ENCODE data around the gene PRKCZ.

GRCh38 chr1:2180297-2181245 is 130.4 kb downstream of the PRKCZ start:
- TF ChIP-seq, protein P1, sequence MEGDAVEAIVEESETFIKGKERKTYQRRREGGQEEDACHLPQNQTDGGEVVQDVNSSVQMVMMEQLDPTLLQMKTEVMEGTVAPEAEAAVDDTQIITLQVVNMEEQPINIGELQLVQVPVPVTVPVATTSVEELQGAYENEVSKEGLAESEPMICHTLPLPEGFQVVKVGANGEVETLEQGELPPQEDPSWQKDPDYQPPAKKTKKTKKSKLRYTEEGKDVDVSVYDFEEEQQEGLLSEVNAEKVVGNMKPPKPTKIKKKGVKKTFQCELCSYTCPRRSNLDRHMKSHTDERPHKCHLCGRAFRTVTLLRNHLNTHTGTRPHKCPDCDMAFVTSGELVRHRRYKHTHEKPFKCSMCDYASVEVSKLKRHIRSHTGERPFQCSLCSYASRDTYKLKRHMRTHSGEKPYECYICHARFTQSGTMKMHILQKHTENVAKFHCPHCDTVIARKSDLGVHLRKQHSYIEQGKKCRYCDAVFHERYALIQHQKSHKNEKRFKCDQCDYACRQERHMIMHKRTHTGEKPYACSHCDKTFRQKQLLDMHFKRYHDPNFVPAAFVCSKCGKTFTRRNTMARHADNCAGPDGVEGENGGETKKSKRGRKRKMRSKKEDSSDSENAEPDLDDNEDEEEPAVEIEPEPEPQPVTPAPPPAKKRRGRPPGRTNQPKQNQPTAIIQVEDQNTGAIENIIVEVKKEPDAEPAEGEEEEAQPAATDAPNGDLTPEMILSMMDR (IDR thresholded peaks at IDR 0.05), result no peak
- no peak for TF ChIP-seq POLR2A (IDR thresholded peaks at IDR 0.05)
- no peak for TF ChIP-seq POLR2AphosphoS5 (IDR thresholded peaks at IDR 0.05; ENCODE audit: insufficient read depth in 1 of 2, low read depth in 1 of 2)

All from vagina (tissue), 2 donors.